Midbrain (tissue), 1 donor: ENCODE results near the gene KCTD5.

Experiments
- DNase-seq: peaks from one replicate; lab custom pipeline; 2025; lab: John Stamatoyannopoulos, UW

Gene KCTD5

DNA sequence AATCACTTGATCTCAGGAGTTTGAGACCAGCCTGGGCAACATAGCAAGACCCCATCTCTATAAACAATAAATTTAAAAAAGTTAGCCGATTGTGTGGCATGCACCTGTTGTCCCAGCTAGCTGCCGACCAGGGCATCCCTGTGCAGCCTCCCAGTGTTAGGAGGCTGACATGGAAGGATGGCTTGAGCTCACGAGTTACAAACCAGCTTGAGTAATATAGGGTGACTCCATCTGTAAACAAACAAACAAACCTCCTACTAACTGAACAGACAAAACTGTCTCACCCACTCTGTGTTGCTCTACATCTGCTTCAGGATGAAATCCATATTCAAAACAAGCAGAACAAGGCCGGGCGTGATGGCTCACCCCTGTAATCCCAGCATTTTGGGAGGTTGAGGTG lies 44.6 kb downstream of the KCTD5 start:
- DNase-seq = no peak

DNA sequence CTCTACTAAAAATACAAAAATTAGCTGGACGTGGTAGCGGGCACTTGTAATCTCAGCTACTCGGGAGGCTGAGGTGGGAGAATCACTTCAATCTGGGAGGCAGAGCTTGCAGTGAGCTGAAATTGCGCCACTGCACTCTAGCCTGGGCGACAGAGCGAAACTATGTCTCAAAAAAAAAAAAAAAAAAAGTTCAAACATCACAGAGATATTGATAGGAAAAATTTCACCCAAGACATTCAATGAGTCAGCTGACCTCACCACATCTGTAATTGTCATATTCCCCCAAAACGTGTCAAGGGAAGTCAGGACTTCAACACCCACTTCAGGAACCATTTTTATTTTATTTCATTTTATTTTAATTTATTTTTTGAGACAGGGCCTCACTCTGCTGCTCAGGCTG lies 45.7 kb downstream of the KCTD5 start:
- no peak for DNase-seq

DNA sequence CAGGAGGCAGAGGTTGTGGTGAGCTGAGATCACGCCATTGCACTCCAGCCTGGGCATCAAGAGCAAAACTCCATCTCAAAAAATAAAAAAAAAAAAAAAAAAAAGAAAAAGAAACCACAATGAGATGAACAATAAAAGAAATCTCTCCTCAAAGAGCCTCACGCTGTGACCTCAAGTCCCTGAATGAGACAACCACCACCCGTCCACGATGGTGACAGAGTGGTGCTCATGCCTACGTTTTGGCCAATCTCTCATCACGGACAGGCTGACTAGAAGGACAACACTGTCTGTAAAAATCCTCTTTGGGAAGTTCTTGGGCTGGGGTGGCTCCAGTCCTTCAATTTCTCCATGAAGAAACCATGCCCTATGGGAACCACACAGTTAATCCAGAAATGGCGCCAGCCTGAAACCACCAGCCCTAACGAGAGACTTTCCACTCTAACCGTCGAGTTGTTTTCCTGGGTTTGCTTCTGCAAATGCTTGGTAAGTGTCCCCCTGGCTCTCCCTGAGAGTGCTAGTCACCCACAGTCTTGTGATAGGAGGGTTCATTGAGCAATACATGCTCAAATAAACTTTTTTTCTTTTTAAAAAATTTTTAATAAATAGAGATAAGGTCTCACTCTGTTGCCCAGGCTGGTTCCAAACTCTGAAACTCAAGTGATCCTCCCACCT lies 52.7 kb downstream of the KCTD5 start:
- DNase-seq = no peak

DNA sequence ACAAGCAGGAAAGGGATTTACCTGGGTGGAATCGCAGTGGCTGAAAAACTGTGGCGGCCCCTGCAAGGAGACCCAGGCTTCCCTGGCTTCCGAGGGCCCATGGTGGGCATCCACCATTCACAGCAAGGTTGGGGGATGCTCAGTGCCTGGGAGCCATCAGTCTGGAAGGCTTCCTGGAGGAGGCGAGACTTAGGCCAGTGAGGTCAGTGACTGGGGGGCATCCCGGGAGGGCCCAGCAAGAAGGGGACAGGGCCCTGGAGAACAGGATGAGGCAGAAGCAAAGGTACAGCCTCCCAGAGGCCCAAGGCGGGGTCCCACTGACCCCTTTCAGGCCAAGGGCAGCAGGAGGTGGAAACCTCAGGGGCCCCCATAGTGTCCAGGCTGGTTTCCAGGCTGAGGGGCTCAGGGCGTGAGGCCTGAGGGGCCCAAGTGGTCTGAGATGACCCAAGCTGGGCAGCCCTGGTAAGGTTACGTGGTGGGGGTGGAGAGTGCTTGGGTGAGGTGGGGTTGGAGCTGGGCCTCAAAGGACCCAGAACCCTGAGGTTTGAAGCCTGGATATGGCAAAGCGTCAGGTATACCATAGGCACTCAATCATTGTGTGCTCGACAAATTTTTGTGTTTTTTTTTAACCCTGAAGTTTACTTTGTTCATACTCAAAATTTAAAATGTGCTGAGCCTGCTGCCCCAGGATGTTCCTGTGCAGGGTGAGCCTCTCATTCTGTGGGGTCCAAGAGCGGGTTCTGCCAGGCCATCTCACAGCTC lies 54.3 kb downstream of the KCTD5 start:
- no peak for DNase-seq

DNA sequence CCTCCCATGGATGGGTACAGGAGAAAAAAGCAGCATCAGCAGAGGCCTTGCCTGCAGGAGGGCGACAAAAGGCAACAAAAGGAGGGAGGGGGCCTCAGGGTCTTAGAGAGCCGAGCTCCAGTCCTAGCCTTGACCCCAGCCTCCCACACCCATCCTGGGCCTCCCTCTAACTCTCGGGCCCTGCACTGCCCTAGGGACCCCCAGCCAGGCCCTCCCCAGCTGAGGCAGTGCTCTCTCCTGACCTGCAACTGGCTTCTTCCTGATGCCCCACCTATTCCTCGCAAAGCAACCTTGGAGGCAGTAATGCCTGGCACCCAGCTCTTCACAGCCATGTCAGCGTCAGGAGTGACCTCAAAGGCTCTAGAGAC lies 54.9 kb downstream of the KCTD5 start:
- DNase-seq = no peak

DNA sequence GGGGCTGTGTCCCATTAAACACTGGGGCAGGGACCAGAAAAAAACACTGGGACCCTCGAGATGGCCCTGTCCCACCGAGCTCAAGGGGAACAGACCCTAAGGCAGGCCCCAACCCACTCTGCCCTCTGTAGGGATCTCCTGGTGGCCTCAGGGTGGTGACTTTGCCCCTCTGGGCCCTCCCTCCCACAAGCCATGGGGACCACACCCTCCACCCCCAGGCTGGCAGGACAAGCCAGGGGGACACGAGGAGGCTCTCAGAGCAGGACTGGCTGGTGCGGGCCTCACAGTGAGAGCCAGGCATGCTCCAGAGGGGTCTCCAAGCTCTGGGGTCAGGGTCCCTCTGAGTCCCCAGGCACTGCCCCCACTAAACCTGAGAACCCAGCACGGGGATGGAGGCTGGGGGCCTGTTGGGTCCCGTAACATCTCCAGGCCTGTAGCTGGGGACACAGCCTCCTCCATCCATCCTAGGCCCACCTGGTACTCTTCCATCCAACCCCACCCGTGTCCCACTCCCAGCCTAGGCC lies 55.6 kb downstream of the KCTD5 start:
- no peak for DNase-seq

DNA sequence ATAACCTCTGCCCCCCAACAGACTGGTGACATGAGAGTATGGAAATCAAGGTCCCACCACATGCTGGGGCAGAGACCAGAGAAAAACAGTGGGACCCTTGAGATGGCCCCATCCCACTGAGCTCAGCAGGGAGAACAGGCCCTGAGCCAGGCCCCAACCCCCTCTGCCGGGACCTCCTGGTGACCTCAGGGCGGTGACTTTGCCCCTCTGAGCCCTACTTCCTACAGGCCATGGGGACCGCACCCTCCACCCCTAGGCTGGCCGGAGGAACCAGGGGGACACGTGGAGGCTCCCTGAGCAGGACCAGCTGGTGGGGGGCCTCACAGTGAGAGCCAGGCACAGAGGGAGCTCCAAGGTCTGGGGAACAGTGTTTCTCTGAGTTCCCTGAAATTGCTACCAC lies 56.3 kb downstream of the KCTD5 start:
- no peak for DNase-seq

DNA sequence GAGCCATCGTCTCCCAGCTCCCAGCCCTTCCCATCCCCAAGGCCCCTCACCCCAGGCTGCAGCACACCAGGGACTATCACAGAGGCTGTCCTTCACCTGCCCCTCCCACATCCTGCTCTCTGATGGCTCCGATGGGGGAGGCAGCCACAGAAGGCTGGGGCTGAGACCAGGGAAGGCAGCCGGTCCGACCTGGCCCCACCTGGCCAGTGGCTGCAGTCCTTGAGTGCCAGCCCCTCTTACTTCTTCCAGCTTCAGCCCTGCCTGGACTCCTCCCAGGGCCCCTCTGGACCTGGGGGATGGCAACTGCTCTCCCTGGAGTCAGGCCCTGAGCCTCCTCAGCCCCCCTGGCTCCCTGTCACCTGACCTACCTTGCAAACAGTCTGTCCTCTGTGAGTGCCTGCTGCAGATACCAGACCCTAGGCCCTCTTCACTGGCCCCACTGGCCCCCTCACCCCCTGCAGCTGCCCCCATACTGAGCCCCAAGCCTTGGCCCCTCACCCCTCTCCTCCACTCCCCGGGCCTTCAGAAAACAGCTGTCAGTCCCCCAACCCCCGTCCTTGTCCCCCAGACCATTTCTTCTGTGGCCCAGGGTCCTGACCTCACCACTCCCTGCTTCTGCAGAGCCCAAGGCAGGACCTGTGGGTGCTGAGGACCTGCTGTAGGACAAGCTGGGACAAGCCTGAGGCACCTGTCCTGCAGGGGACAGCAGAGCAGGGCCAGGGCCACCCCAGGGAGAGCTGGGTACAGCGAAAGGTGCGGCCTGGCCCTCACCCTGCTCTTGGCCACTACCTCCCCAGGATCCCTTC lies 57.5 kb downstream of the KCTD5 start:
- DNase-seq = no peak

DNA sequence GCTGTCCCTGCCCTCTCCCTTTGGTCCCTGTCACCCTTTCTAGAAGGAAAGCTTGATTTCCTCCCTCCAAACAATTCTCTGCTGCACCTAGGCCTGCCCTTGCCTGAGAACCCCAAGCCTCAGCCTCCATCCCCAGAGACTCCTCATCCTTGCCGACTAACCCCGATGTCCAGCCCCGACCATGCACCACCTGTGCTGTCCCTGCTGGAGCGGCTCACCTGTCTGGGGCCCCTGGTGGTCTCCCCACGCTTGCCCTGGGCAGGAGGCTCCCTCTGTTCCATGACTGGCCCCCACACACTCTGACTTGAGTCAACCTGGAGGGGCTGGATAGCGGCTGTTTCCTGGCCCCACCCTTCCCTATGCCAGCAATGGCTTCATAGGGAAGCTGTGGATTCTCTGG lies 58.2 kb downstream of the KCTD5 start:
- DNase-seq = no peak

DNA sequence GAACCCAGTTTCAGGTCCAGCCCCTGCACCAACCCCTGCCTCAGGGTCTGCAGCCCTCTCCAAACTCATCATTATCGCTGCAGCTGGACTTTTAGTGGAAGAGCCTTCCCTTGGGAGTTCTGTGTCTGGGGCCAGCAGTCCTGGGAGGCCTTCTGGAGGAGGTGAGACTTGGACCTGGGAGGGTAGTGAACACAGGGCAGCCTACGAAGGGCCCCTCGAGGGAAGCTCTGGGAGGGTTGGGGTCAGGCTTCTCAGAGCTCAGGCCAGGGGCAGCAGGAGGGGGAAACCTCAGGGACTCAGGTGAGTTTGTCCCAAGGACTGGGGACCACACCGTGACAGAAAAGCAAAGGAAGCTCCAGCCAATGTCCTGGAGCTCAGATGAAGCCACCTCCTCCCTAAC lies 58.8 kb downstream of the KCTD5 start:
- no peak for DNase-seq

DNA sequence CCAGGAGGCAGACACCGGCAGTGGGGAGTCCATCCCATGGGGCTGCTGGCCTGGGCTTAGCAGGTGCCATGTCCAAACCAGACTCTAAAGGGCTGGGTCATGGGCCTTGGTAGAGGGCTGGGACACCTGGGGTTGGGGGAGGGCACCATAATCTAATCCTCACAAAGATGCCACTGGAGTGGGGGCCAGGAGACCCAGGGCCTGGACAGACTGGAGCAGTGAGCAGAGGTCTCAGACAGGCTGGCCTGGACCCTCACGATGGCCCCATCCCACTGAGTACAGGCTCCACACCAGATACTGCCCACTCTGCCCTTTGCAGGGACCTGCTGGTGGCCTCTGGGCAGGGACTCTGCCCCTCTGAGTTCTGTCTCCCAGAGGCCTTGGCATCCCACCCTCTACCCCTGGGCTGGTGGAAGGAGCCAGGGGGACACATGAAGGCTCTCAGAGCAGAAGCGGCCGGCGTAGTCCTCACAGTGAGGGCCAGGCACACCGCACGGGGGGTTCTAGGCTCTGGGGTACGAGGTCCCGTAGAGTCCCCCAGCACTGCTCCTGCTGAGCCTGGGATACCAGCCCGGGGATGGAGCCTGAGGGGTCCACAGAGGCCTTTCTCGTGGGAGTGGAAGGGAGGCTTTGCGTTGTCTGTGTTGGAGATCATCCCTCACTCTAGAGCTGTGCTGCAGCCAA lies 60.1 kb downstream of the KCTD5 start:
- no peak for DNase-seq

DNA sequence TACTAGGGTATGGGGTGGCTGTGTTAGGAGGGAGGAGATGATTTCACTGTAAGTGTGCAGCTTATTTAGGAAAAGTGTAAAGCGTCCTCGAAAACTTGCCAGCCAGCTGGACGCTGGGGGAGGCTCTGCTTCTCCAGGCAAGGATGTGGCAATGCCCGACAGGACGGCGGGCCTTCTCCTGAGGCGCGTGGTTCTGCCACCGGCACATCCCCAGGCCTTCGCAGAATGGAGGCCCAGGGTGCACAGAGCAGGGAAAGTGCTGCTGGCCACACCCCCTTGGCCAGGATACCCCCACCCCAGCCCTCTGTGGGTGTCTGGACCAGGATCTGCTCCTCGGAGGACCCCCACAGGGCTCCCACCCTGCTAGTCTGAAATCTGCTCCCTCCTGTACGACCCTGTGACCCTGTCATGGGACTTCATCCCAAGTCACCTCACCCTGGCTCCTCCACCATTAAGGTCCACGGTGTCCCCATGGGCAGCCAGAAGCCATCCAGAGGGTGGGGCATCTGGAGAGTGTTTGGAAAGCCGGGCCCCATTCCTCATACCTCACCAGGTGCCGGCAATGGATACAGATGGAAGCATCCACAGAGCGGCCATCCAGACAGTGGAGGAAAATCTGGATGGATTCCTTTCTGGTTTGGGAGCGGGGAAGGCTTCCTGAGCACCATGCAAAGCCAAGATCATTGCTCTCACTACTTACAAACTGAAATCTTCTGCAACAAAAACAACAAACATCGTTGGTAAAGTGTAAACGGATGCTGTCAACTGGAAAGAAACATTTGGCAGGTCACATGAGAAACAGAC lies 60.9 kb downstream of the KCTD5 start:
- DNase-seq = no peak

DNA sequence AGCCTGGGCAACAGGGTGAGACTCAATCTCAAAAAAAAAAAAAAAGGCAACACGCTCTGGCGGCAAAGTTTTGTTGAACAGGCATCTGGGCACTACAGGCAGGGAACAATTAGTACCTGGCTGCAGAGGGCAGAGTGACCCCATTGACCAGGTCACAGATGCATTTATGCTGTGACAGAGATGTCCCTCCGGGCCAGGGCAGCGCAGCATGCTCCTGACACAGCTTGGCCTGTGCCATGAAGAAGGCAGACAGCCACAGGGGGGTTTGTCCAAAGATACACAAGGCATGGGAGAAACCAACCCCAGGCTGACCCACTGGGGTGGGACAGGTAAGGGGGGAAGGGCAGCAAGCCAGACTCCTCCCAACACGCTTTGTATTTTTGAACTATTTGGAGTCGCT lies 62.4 kb downstream of the KCTD5 start:
- no peak for DNase-seq

DNA sequence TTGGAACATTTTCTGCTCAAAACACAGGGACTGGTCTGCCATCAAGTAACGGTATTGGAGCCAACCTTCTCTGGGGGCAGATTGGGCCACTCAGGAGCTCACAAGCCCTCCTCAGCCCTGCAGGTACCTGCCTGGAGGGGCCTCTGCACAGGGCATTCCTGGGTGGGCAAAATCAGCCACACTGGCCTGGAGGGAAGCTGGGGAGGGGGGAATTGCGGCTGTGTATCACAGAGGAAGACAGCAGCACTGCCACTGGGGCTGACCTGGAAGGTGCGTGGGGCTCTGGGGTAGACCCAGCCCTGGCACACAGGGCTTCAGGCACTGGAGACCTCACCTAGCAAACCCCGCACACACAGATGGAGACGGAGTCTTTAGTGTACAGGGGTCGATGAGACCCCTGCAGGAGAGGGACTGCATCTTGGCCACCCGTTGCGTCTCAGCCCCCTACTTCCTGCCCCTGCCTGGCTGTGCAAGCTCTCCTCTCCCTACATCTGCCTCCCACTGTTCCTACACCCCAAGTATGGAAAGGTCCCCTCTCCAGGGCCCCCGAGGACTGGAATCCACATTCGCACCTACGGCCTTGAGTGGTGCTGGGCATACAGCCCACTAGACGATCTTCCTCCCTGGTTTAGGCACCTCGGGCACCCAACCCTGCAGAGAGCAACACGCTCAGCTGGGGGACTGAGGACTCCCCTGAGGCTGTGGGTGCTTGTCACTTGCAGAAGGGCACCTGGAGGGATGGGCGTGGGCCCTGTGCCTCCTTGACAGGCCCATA lies 63.0 kb downstream of the KCTD5 start:
- no peak for DNase-seq

DNA sequence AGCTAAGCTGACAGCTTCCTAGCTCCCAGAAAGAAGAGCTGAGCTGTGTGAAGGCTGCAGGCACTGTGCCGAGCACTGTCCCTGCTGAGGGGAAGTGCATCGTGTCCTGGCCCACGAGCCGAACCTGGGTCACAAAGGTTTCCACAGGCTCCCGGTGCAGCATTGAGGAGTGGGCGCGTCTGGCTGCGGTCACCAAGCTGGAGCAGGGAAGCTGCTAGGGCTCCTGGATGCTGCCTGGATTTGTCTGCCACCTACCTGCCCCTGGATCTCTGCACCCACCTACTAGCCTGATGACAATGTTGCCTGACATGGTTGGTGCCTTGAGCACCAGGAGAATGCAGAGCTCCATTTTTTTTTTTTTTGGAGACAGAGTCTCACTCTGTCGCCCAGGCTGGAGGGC lies 63.6 kb downstream of the KCTD5 start:
- no peak for DNase-seq

DNA sequence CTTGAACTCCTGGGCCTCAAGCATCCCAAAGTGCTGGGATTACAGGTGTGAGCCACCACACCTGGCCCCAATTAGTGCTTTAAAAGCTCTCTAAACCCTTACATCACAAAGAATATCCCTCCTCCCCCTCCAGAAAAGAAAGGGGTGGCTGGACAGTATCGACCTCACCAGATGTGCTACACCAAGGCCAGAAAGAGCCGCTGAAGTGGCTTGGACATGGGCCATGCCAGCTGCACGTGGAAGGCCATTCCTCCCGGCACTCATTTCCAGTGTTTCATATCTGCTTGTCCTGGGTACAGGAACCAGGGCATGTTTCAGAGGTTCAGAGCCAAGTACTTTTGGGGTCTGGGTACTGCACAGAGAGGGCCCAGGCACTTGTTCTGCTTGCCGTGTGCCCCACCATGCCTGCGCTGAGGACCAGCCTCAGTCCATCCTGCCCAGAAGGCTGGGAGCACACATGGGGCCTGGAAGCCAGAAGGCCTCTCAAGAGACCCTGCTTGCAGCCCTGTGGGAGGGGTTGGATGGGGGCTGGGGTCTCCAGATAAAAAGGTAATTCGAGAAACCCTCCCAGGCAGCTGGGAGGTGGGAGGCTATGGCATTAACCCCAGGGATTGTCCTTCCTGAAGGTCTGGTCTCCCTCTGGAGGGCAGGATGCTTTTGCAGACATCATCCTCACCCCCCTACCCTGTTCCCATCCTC lies 66.6 kb downstream of the KCTD5 start:
- DNase-seq = no peak

DNA sequence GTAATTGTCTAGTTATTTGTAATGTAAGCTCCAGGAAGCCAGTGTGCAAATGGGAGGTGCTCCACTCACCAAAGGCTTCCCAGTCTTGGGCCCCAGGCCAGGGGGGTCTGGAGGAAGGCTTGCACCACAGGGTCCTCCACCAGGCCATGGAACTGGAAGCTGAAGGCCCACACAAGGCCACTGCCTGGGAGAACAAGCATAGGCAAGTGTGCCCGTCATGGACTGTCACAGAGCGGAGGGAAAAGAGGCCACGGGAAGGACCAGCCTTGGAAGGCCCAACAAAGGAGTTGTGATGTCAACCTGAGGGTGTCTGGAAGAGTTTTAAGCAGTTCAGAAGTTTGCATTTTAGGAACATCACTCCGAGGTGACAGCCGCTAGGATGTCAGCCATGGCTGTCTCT lies 67.2 kb downstream of the KCTD5 start:
- DNase-seq = no peak

DNA sequence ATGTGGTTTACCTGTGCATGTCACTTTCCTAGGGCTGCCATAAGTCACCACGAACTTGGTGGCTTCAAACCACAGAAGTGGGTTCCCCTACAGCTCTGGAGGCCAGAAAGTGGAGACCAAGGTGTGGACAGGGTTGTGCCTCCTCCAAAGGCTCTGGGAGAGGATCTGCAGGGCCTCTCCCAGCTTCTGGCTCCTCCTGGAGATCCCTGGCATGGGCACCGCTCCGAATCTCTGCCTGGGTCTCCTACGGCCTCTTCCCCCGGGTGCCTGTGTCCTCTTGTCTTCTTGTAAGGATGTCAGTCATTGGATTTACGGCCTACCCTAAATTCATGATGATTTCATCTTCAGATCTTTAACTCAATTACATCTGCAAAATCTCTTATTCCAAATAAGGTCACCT lies 67.6 kb downstream of the KCTD5 start:
- DNase-seq = no peak

DNA sequence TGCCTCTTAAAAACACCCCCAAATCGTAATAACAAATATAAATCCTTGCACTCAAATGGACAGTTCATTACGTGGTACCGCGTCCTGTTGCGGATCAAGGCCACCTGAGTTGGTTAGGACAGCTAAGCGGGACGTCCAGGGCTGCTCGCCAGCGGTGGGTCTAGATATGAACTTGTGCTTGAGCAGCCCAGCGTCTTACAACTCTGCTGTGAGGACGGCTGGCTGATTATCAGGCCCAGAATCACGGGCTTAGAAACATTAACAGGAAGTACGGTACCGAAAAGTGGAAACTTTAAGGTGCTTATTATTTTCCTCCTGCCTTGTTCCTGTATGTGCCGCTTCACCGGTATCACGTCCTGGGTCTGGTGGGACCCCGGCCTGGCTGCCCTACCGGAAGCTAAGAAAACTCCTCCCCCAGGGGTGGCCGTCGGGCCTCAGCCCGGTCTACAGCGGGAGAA lies 69.3 kb downstream of the KCTD5 start:
- DNase-seq = no peak
